ENCODE results near the gene TFDP1.
"Not testable (repeated sequence)": the region's sequence is repeated elsewhere in the genome, so short reads cannot be mapped to it uniquely, and the experiment has no call there.

Gene TFDP1

GRCh38 chr13:113594066-113594821 lies 9.7 kb downstream of the TFDP1 start:
- FAIRE-seq; DNase-seq (ENCODE audit: extremely low spot score, insufficient read length, low read depth): not testable (repeated sequence)

DNA sequence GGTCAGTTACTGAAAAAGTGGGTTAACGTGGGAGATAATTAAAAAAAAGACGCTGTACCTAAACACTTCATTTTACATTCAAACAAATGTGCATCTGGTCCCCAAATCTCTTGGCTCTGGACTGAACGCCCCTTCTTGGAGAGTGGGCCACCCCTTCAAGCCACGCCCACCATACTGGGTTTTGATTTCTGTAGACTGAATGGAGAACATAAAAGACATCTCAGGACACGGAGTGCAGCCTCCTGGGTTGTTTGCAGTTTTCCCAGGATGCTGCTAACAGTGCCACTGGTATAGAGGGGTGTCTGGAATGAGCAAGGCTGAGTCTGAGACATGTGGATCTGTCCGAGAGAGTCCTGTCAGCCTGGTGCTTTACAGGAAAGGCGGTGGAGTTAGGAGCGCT lies 10.6 kb downstream of the TFDP1 start:
- FAIRE-seq, result no peak

GRCh38 chr13:113596321-113597200 lies 12.0 kb downstream of the TFDP1 start:
- no peak for FAIRE-seq
- DNase-seq (ENCODE audit: extremely low spot score, insufficient read length, low read depth), result no peak

More for the DNA sequence above, 10.6 kb downstream of the TFDP1 start:
- DNase-seq (ENCODE audit: extremely low spot score, insufficient read length, low read depth), result no peak

GRCh38 chr13:113597391-113598080 lies 13.0 kb downstream of the TFDP1 start:
- FAIRE-seq (no peak), DNase-seq (ENCODE audit: extremely low spot score, insufficient read length, low read depth) (no peak)

DNA sequence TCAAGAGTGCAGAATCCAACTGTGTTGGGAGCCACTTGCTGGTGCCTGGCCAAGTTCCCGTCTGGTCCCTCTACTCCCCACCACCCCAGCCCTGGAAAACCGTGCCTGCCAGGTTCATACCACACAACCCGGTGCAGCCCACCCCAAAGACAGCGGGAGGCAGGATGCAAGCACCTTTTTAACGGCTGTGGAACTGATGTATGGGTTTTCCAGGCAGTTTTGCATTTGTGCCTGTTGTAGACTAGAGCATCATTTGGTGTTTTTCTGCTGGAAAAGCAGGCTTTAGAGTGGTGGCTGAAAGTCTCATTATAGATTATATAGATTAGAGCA lies 13.5 kb downstream of the TFDP1 start:
- no peak for DNase-seq (ENCODE audit: extremely low spot score, insufficient read length, low read depth)
- no peak for FAIRE-seq

DNA sequence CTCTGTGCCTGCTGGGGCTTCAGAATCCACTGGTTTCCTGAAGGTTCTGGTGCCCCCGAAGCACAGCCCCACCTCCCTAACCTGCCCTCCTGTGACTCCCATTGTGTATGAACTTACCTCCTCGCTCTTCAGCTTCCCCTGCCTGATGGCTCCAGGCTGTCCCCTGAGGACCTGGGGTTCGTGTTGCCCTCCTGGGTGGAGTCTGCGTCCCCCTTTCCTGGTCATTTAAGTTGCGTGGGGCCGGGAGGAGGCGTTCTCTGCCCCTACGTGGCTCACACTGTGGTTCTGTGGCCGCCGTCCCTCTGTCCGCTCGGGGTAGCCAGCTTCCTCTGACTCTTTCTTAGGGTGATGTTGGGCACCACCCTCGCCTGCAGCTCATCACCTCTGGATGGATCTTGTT lies 13.9 kb downstream of the TFDP1 start:
- no peak for FAIRE-seq

GRCh38 chr13:113599391-113599790 lies 14.8 kb downstream of the TFDP1 start:
- no peak for FAIRE-seq
- DNase-seq (ENCODE audit: extremely low spot score, insufficient read length, low read depth), result no peak

More for the DNA sequence above, 13.9 kb downstream of the TFDP1 start:
- no peak for DNase-seq (ENCODE audit: extremely low spot score, insufficient read length, low read depth)

- no peak for FAIRE-seq
- DNase-seq (ENCODE audit: extremely low spot score, insufficient read length, low read depth), result no peak
Observed at GRCh38 chr13:113601166-113602070, 16.9 kb downstream of the TFDP1 start.

GRCh38 chr13:113602291-113602988 lies 17.9 kb downstream of the TFDP1 start:
- DNase-seq (ENCODE audit: extremely low spot score, insufficient read length, low read depth) (no peak), FAIRE-seq (no peak)

DNA sequence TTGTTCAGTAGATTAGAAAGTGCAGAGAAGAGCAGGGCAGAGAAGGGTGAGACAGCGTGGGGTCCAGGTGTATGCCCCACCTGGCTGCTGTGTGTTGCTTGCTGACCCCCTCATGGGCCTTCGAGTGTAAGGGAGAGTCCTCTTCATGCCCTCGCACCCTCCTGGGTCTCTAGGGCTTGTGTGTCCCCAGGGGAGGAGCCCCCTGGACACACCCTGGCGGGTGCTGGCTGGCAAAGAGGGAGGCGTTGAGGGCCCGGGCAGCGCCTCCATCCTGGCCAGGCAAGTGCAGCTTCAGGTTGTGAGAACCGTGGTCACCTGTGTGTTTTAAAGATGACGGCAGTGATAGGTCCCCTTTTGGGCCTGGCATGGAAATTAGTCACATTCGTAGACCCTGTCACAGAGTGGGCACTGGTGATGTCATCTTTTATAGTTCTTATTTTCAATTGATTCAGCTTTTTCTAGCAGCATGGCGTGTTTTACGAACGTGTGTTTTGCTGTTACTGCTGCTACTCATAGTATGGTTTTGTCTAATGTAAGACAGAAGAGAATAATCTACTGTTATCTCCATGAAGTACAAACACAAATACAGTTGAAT lies 18.7 kb downstream of the TFDP1 start:
- DNase-seq (ENCODE audit: extremely low spot score, insufficient read length, low read depth), result no peak
- no peak for FAIRE-seq

- DNase-seq (ENCODE audit: extremely low spot score, insufficient read length, low read depth) (no peak), FAIRE-seq (no peak)
Observed at GRCh38 chr13:113604186-113604585, 19.6 kb downstream of the TFDP1 start.

GRCh38 chr13:113605461-113605860 lies 20.9 kb downstream of the TFDP1 start:
- no peak for FAIRE-seq

GRCh38 chr13:113605866-113606438 lies 21.4 kb downstream of the TFDP1 start:
- DNase-seq (ENCODE audit: extremely low spot score, insufficient read length, low read depth) (no peak), FAIRE-seq (no peak)

More at GRCh38 chr13:113605461-113605860, 20.9 kb downstream of the TFDP1 start:
- DNase-seq (ENCODE audit: extremely low spot score, insufficient read length, low read depth), result no peak

DNA sequence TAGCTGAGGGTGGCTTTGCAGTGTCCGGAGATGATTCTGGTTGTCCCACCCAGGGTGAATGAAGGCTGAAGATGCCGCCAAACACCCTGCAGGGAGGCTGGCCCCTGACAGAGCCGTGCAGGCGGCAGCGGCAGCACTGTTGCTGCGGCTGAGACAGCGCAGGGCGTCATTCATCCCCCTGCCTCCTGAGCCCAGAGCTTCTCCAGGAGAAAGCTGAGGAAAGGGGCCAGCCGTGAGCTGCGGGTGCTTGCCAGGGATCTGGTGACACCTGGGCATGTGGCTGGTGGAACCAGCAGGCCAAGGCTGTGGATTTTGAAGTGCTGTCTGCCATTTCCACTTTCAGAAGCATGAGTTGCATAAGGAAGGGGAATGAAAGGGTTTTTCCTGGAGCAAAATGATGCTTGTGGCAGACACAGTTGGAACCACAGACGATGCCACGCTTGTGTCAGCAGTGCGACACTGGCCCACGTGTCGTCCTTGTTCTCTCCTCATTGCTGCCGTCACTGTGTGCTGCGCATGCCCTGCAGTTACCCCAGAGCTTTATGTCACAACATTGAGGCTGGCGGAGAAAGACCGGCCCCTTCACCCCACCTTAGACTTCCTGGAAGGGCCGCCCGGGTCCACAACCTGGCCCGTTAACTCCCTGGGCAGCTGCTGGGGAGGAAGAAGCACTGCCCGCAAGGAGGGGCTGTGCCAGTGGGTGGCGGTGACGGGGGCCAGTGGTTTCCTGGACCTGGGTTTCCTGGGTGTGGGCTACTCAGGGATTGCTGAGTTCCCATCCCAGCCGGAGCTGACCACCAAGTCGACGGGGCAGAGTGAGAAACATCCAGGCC lies 22.7 kb downstream of the TFDP1 start:
- FAIRE-seq (no peak), DNase-seq (ENCODE audit: extremely low spot score, insufficient read length, low read depth) (no peak)

- no peak for FAIRE-seq
- no peak for DNase-seq (ENCODE audit: extremely low spot score, insufficient read length, low read depth)
Observed at GRCh38 chr13:113607889-113608635, 23.5 kb downstream of the TFDP1 start.

DNA sequence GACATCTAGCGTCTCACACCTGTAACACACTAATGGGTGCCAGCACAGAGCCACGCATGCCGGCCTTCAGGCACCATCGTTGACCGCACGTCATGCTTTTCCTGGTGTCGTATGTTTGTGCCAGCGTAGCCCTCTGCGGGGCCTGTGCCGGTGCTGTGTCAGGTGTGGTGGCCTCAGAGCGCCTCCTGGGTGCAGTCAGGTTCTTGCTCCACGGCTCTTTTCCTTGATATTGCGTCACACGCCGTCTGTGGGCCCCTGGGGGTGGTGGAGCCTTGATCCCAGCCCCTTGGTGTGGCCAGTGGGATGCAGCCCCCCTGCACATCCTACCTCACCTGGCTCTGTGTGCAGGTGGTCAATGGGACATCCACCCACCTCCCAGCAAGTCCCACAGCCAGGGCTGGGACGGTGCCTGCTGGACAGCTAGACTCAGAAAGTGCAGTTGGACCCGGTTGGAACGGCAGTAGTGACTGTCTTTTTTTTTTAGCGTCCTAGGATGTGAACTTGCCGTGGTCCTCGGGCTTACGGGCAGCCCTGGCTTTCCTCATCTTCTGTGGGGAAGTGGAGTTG lies 24.5 kb downstream of the TFDP1 start:
- DNase-seq (ENCODE audit: extremely low spot score, insufficient read length, low read depth) (no peak), FAIRE-seq (no peak)

GRCh38 chr13:113609616-113610015 lies 25.1 kb downstream of the TFDP1 start:
- FAIRE-seq, result no peak

More at GRCh38 chr13:113609616-113610015, 25.1 kb downstream of the TFDP1 start:
- DNase-seq (ENCODE audit: extremely low spot score, insufficient read length, low read depth), result no peak

All from GM18507 (cell line).